Measurements from ENCODE around the gene SPRR3.

The SPRR3 gene, protein sequence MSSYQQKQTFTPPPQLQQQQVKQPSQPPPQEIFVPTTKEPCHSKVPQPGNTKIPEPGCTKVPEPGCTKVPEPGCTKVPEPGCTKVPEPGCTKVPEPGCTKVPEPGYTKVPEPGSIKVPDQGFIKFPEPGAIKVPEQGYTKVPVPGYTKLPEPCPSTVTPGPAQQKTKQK

DNA sequence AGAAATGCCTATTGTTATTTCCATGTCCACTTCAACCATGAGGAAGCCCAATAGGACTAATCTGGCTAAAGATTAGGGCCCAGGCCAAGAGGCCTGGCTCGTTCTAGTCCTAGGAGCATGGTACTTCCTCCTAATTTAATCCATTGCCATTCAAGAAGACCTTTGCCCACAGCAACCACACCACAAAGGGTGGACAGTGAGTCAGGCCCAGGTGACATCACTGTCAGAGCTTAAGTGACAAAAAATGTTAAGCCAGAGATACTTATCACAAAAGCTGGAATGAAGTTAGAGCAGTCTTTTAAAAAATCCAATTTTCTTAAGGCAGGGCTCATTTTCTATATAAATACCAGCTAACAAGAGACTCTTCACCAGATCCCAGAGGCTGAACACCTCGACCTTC is at the start of gene SPRR3:
Gene SPRR3 (plus strand): TSS at position 368 of the 400 bp plus-strand sequence. CDS start 1,272 bp downstream, outside the sequence.
- DNase-seq (ENCODE audit: low read depth), result no peak

DNA sequence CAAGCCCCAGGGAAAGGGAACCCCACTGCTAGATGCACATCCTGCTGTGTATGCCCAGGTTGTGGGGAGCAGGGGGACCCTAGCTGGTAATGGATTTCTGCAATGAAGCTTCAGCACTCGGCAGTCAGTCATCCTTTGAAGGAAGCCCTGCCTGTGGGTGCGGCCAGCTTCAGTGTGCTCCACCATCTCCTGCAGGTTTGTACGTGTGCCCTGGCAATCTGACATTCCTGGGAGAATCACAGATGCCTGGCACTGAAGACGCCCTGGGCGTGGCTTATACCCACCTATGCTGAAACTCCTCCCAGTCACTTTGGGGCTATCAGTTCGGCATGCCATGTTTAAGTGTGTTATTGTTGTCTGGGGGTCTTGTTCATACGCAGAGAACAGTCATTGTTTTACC is 47.8 kb upstream of the SPRR3 start:
- DNase-seq (ENCODE audit: low read depth), result no peak

DNA sequence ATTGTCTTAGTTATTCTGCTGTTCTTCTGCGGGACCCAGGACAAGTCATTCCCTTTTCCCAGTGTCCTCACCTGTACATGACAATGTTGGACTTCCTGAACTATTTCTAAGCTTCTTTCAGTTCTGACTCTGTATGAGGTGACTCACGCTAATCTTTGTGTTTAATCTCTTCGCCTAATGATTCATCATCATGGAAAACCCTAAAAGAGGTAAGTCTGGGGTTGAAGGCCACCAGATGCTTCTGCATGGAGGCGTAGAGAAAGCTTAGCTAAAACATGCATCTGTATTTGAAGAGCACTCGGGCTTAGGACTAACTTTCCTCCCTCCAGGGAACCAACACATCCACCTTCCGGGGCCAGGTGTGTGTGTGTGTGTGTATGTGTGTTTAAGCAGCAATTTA is 47.1 kb upstream of the SPRR3 start:
- peak; percentile 10 for DNase-seq (ENCODE audit: low read depth)

DNA sequence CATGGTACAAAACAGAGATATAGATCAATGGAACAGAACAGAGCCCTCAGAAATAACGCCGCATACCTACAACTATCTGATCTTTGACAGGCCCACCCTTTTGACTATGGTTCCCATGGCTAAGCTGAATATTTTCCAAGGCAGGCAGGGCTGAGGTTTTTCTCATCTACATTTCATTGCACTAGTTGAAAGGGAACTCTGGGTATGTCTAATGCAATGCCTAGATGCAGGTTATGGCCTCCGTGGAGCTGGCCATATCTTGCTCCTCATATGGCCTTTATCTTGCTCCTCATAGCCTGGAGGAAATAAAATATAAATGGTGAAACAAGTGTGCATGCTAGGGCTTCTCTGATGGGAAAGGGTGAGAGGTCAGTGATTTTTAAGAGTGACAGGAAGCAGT is 44.0 kb upstream of the SPRR3 start:
- DNase-seq (ENCODE audit: low read depth), result no peak

DNA sequence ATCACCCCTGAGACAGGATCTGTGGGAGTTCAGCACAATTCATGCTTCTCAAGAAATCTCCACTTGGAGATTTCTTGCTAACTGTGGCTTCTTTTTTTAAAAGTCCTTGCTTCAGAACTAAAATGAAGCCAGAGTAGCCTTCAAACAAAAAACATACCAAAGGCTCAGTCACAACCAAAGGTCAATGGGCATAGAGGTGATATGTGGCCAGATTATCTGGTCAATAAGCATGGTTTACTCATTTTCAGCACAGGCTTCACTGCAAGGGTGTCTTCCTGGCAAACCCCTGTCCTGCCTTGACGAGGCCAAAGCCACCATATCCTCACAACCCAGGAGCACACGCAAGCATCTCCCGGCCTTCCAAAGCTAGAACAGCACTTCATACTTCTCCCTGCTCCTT is 42.3 kb upstream of the SPRR3 start:
- no peak for DNase-seq (ENCODE audit: low read depth)

DNA sequence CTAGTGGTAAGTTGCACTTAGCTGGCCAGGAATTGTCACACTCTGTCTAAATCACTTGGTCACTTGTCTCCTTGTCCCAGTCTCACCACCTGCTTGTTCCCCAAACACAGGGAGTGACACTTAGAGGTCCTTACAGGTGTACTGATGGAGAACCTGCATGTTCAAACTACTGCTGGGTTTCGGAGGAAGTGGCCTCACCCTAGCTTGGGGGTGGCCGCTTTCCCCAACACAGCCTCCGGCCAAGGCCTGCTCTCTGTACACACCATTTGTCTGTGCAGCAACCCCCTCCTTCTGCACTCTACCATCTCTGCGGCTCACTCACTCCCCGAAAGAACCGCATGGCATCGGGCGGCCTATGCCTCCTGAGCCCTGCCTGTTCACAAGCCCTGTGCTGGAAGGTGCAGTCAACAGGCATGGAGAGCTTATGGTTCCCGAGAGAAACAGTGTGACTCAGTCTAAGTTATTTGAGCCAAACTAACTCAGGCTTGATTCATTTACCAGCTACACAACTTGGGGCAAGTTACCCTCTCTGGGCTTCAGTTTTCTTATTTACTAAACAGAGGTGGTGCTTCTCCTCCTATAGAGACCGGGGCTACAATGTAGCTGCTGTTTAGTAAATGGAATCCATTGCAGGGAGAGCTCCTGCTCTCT is 41.6 kb upstream of the SPRR3 start:
- no peak for DNase-seq (ENCODE audit: low read depth)

DNA sequence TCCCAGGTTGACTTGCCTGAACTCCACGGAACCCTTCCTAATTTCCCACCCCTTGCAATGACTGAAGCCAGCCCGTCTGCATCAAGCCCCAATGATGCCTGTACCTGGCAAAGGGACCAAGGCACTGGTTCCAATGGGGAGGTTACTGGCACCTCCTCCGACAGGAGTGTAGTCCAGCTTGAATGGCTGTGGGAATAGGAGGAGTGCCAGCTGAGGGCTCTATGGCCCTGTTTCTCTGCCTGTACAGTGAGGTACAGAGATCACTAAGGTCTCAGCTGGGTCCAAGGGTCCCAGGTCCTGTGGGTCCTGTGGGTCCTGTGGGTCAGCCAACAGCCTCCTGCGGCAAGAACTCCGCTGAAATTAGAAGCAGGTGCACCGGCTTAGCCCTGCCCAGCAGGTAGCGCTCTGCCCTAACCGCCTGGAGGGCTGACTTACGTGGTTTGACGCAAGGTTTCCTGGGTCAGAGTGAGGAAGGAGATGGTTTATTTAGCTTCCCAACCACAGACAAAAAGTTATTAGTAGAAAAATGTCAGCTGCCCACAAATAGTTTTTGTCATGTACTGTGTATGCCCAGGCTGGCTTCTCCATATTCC is 41.0 kb upstream of the SPRR3 start:
- DNase-seq (ENCODE audit: low read depth), result no peak

DNA sequence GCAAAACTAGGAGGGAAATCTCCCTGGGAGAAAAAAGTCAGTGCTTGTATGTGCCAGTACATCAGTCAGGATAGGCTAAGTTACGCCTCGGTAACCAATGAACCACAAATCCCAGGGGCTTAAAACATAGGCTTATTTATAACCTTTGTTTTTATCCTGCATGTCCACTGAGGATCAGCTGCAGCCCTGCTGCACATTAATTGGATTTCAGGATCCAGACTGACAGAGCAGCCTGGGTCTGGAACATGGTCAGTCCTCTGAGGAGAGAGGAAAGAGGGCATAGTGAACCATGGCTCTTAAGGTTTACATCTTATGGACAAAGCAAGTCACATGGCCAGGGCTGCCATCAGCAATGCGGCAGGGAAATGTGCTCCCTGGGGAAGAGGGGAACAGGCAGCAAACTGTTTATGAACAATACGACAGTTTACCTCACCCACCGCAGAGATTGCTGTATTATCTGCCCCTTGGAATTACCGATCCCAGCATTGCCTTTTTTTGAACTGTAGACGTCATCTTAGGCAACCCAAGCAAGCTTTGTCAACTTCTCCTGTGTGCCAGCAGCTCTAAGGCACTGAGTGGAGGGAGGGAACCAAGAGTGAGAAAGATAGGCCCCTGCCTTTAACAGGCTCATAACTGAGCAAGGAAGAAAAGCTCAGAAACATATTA is 40.2 kb upstream of the SPRR3 start:
- DNase-seq (ENCODE audit: low read depth), result no peak

DNA sequence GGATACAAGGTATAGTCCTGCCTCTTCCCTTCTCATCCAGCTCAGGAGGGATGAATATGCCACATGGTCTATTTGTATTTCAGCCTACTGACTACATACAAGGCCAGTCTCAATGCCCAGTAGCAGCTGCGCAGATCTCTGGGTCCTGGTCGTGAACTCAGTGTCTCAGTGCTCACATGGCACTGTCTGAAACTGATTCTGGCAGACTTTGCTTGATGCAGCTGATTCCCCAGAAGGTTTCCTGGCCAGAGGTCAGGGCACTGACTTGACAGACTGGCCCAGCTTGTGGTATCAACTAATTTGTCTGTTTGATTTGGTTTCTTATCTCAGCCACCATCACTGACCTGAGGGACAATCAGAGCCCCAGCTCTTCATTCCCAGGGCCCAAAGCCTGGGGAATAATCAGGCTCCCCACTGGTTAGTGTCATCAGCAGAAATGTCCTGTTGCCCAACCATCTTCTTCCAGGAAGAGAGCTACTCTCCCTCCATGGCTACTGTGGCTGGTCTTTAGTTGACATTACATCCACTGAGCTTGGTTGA is 38.6 kb upstream of the SPRR3 start:
- DNase-seq (ENCODE audit: low read depth), result no peak

DNA sequence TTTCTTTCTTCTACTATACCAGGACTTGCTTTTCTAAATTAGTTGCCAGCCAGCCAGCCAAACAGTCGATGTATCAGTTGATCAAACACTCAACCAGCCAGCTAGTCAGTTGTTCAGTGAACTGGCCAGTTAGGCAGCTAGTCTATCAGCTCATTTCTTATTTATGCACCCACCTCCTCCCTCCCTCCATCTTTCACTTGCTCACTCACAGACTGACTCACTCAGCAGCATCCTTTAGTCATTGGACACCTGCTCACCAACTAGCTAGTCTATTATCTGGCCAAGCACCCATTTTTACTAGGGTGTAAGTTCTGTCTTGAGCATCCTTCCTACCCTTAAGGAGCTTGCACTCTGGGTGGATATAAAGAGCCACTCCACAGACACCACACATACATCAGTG is 37.0 kb upstream of the SPRR3 start:
- no peak for DNase-seq (ENCODE audit: low read depth)

DNA sequence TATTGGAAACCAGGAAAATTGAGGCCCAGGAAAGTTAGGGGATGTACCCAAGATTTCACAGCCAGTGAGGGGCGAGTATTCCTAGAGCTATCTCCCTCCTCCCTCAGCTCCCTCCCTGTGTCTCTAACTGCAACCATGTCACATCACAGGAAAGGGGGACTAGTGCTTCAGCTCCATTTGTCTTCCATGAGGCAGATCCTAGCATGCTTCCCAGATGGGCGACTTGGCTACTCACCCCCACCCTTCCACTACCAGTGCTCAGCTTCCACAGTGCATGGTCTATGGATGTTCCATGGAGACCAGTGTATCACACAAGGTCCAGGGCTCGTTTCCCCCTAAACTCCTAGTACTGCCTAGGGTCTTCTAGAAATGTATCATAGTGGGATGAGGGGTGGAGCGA is 35.7 kb upstream of the SPRR3 start:
- no peak for DNase-seq (ENCODE audit: low read depth)

DNA sequence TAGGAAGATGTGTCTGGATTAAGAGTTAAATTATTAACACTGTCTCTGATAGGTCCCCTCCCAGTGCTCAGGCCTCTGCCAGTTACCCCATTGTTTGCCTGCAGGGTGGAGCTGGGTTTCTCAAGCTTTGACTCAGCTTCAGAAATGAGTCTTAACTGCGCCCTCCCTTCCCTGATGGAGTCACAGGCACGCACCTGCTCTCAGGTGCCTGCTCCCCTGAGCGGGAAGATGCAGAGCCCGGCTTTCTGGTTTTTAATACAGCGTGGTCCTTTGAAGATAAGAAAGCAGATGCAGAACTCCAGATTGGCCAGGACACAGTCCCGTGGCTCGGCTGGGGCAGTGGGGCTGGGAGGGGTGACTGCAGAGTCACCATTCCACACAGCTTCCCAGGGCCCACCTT is 34.3 kb upstream of the SPRR3 start:
- DNase-seq (ENCODE audit: low read depth), result no peak

DNA sequence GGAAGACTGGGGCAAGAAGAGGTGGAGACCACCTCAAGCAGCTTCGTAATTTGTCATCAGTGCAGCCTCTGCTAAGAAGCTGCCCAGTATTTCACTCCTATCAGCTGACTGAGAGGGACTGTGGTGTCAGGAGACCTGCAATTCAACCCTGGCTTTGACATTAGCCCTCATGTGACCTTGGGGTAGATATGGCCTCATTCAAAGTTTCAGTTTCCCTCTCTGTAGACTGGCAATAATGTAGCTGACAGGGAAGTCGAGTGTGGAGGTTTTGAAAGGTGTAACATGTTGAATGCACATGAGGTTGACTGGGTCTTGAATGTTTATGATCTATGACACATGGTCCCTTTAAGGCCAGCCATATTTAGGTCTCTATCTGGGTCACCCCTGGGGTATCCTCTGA is 33.3 kb upstream of the SPRR3 start:
- DNase-seq (ENCODE audit: low read depth), result no peak

DNA sequence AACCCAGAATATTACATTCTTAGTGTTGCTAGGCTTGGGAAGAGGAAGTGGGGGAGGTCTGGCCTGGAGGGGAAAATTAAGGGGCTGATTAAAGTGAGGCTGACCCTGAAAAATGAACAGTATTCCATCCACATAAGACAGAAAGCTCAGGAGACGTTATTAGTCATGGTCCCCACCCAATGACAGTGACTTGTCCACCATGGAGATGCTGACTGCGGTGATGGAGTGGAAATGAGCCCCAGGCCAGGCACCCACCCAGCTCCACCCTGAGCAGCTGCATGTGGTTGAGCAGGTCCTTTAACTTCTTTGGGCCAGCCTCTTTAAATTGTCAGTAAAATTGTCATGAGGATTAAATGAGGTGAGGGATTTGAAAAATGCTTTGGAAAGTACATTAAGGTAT is 32.5 kb upstream of the SPRR3 start:
- DNase-seq (ENCODE audit: low read depth), result no peak

DNA sequence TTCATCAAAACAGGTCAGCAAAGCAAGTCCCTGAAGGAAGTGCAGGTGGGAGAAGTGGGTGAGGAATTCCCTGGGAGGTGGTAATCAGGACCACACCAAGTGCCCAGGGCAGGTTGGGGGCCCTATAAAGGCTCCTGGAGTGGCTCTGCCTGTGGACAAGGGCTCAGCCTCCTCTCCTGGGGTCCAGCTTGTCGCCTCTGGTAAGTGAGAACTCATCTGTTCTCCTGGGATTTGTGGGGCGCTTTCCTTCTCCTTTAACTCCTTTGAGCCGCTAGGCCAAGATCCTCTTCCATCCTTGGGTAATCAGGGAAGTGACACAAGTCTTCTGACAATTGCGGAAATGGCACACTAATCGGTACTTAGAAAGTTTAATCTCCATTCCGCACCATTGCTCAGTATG is 31.1 kb upstream of the SPRR3 start, which contains the start of gene SPRR4:
Gene SPRR4 (plus strand): TSS at position 154 of the 400 bp plus-strand sequence. CDS start 1,243 bp downstream, outside the sequence.
- no peak for DNase-seq (ENCODE audit: low read depth)

DNA sequence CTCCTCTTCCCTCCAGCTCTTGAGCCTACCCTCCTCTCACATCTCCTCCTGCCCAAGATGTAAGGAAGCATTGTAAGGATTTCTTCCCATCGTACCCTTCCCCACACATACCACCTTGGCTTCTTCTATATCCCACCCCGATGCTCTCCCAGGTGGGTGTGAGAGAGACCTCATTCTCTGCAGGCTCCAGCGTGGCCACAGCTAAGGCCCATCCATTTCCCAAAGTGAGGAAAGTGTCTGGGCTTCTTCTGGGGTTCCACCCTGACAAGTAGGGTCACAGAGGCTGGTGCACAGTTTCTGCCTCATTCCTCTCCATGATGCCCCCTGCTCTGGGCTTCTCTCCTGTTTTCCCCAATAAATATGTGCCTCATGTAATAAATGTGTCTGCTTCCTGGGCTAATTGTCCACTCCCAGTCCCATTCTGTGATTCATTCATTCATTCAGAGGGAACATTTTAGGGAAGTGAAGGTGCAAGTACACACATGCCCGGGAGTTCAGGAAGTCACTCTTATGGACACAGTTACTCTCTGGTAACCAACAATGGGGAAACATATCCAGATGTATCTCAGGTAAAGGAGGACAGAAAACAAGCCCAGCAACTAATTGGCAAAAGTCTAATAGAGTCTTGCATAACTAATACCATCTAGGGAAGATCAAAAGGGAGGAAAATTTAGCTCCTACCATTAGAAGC is 29.2 kb upstream of the SPRR3 start:
- no peak for DNase-seq (ENCODE audit: low read depth)

DNA sequence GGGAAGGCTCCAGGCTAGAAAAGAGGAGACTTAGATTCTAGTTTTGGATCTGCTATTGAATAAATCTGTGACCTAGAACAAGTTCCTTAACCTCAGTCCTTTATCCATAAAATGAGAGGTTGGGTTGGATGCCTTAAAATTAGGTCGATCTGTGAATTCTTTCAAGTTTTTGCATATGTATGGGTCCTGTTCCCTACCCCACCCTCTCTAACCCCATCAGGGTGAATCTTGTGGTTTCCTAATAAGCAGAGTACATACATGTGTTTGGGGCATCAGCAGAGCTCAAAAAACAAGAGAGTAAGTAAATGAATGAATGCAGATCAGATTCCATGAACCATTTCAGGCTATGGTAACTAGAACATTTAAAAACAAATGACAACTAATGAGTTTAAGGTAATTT is 24.9 kb upstream of the SPRR3 start:
- no peak for DNase-seq (ENCODE audit: low read depth)

DNA sequence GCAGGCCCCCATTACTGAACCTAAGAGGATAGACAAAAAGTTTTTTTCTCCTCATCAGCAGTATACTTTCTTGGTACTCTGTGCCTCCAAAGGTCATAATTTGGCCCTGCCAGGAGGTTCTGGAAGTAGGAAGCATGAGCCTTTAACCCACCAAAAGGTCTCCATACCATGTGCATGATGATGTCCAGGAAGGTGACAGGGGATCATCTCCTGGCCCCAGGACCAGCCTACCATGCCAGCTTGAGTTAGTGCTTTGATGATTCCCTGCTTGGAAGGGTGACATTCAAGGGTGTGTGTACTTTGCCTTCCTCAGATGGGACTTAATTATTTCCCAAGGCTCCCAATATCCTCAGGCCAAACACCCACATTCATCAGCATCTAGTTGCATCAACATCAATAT is 23.9 kb upstream of the SPRR3 start:
- no peak for DNase-seq (ENCODE audit: low read depth)

DNA sequence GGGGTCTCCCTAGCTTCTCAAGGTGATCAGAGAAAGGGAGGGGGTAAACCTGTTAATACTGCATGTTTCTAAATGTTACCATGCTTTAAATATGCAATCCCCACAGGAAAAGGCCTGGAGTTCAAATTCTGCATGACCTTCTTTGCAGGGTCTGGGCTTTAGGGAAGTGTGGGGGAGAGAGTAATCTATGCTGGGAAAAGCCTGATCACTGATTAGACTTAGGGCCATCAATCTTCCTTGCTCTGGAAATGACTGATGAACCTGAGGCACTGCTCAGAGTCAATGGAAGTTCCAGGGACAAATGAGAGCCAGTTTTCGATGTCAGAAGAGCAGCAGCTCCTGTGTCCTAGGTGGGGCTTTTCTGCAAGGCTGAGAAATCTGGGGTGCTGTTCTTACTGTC is 20.9 kb upstream of the SPRR3 start:
- no peak for DNase-seq (ENCODE audit: low read depth)

DNA sequence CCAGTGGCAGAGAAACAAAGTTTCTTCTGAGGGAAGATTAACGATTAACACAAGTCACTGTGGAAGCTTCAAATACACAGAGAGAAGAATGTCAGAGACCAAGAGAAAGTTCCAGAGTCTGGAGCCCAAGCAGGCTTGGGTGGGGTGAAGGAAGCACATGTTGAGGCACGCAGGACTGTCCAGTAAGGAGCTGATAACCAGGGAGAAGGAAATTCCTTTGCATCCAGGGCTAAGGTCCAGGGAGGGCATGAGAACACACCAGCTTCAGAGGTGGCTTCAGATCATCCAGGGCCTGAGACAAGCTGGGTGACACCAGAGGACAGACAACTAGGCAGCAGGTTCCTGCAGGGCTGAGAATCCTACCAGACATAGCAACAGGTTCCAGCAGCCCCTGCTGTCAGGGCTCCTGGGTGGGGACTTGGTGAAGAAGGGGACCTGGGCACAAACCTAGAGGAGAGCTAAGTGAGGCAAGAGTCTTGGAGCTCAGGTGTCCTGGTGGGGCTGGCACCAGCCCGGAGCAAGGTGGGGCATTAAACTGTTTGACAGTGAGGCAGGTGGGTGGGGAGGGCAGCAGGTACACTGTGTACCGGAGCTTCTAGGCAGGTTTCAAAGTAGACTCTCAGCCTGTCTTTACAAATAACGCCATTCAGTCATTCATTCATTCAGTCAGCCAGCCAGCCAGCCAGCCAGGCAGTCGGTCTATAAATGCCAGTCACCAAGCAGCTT is 20.2 kb upstream of the SPRR3 start:
- DNase-seq (ENCODE audit: low read depth), result no peak

DNA sequence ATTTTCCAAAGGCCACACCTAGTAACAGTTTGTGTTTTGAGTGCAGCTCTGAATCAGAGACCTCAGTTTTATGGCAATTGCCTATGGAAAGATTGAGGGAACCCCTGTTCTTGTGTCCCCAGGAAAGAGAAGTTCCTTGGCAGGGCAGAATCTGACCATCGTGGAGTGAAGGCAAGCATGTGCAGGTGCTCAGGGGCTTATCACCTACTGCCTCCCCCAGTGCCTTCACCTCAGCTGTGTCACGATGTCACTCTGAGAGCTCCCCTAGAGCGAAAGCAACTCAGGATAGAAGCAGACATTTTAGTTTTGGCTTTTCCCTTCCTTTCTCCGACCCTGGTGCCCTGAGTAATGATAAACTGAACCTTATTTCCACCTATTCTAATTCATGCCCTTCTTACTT is 19.5 kb upstream of the SPRR3 start:
- no peak for DNase-seq (ENCODE audit: low read depth)

DNA sequence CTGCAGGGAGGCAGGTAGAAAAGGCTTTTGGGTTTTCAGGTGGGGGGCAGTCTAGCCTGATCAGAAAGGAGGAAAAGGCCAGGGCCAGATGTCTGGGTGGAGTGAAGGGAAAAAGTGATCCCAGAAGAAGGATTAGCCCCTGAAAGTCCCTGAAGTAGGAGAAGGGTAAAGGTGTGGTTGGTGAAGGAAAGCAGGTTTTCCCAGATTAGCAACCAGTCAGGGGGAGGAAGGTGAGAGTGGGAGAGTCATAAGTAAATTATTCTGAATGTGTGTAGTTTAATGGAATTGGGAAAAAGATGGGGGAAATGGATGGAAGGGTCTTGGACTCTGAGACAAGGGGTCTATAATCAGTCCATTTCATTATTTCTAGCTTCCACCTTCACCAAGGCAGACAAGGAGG is 18.3 kb upstream of the SPRR3 start:
- no peak for DNase-seq (ENCODE audit: low read depth)
